ENCODE data around the gene LAMA2. TPM values are rescaled to one million over a fixed set of nuclear protein-coding genes. Genes with fewer than 3 reads are reported as not detected.

The LAMA2 gene
- total RNA-seq, 1 experiment from 2014 or later, result 8.2 TPM

- ChIA-PET POLR2A (no interaction called here), CTCF (no interaction called here), RAD21 (ENCODE audit: low non-redundant PET in 1 of 2, low total read pairs in 2 of 2, uncharacterized antibody in 2 of 2, unreplicated experiment in 2 of 2) (no interaction called here)
- Histone ChIP-seq H3K4me1 (ENCODE audit: control insufficient read depth in 1 of 2, insufficient read depth in 2 of 2, low read length in 2 of 2) (peaks cover 0 to 10% of the 10 kb centered on the region in 2 experiments; a peak in 1 of 4 replicates), H3K4me3 (replicated peaks in 1 of 2; ENCODE audit: low read depth in 1 of 2, low read length in 2 of 2) (no peak overlapping the region), H3K27me3 (ENCODE audit: insufficient read depth, low read length) (no peaks in the 10 kb centered on the region), H3K79me2 (ENCODE audit: insufficient read depth, low read length) (no peaks in the 10 kb centered on the region), H3K36me3 (ENCODE audit: control insufficient read depth in 1 of 2, insufficient read depth in 2 of 2, low read length in 2 of 2) (no peaks in the 10 kb centered on the region), H3K27ac (ENCODE audit: low read depth, low read length) (no peak overlapping the region), H2AFZ (ENCODE audit: low read depth, low read length, poor library complexity, severe bottlenecking) (peak overlapping the region; percentile 55), H3K9me3 (ENCODE audit: control insufficient read depth in 1 of 2, insufficient read depth in 1 of 2, low read depth in 1 of 2, low read length in 2 of 2) (no peaks in the 10 kb centered on the region), H3K9me2 (ENCODE audit: insufficient read depth) (no peaks in the 10 kb centered on the region), H4K20me1 (ENCODE audit: insufficient read depth) (no peaks in the 10 kb centered on the region), H3K9ac (ENCODE audit: low read length) (no peak overlapping the region), H3K4me2 (ENCODE audit: low read length) (no peak overlapping the region; the same call in 1 of the 2 replicates)
- BruUV-seq (replicated peaks), result no TSS peak
- intact Hi-C loops (cut with micrococcal nuclease), result no loop called here
- DNase-seq (ENCODE audit: low read depth, low spot score) (no peak), ATAC-seq (no peak)
- 0 out of 2 replicates have a peak, but pooled peaks have one; percentile 25 for TF ChIP-seq FOSL1 (IDR thresholded peaks at IDR 0.05; ENCODE audit: low read depth)
- no peak for TF ChIP-seq SP1 (IDR thresholded peaks at IDR 0.05; ENCODE audit: low read depth)
Observed at GRCh38 chr6:129345890-129346289, 463.0 kb downstream of the LAMA2 start.

- Histone ChIP-seq H3K79me2 (ENCODE audit: insufficient read depth, low read length) (no peaks in the 10 kb centered on the region), H3K27ac (ENCODE audit: low read depth, low read length) (no peak overlapping the region), H3K9ac (ENCODE audit: low read length) (no peak overlapping the region), H3K4me3 (replicated peaks in 1 of 2; ENCODE audit: low read depth in 1 of 2, low read length in 2 of 2) (no peak overlapping the region), H4K20me1 (ENCODE audit: insufficient read depth) (no peaks in the 10 kb centered on the region), H3K36me3 (ENCODE audit: control insufficient read depth in 1 of 2, insufficient read depth in 2 of 2, low read length in 2 of 2) (no peaks in the 10 kb centered on the region), H2AFZ (ENCODE audit: low read depth, low read length, poor library complexity, severe bottlenecking) (no peak overlapping the region), H3K27me3 (ENCODE audit: insufficient read depth, low read length) (no peaks in the 10 kb centered on the region), H3K4me2 (ENCODE audit: low read length) (no peak overlapping the region), H3K9me2 (ENCODE audit: insufficient read depth) (no peaks in the 10 kb centered on the region), H3K9me3 (ENCODE audit: control insufficient read depth in 1 of 2, insufficient read depth in 1 of 2, low read depth in 1 of 2, low read length in 2 of 2) (no peaks in the 10 kb centered on the region), H3K4me1 (ENCODE audit: control insufficient read depth in 1 of 2, insufficient read depth in 2 of 2, low read length in 2 of 2) (peaks cover 0 to 10% of the 10 kb centered on the region in 2 experiments; a peak in 1 of 4 replicates)
- ChIA-PET POLR2A (no interaction called here), CTCF (no interaction called here), RAD21 (ENCODE audit: low non-redundant PET in 1 of 2, low total read pairs in 2 of 2, uncharacterized antibody in 2 of 2, unreplicated experiment in 2 of 2) (no interaction called here)
- BruUV-seq (replicated peaks), result no TSS peak
- TF ChIP-seq POLR2A (IDR thresholded peaks at IDR 0.05; ENCODE audit: borderline replicate concordance, extremely low read depth, insufficient read depth, insufficient read length), result no peak
- no peak for TF ChIP-seq ELF1 (IDR thresholded peaks at IDR 0.05; ENCODE audit: borderline replicate concordance, low read depth)
- no peak for TF ChIP-seq EZH2 (IDR thresholded peaks at IDR 0.05)
- no peak for TF ChIP-seq EGR1 (IDR thresholded peaks at IDR 0.05; ENCODE audit: low read depth)
- no peak for TF ChIP-seq RAD21 (IDR thresholded peaks at IDR 0.05; ENCODE audit: low read depth)
- no peak for TF ChIP-seq ZNF274 (IDR thresholded peaks at IDR 0.05; ENCODE audit: low read depth, low read length)
- DNase-seq (ENCODE audit: low read depth, low spot score) (no peak), ATAC-seq (no peak)
- intact Hi-C loops (cut with micrococcal nuclease), result no loop called here
Observed at GRCh38 chr6:129346964-129347363, 464.0 kb downstream of the LAMA2 start.
